ENCODE data around the gene GNPAT.
"Not testable (repeated sequence)": the region's sequence is repeated elsewhere in the genome, so short reads cannot be mapped to it uniquely, and the experiment has no call there.

Gene GNPAT

GRCh38 chr1:231240883-231241735 is at the start of gene GNPAT:
Gene GNPAT (plus strand): TSS chr1:231241212. CDS start chr1:231241379, 167 bp downstream.
- peak; percentile 44 for DNase-seq

GRCh38 chr1:231192620-231193163 is 48.3 kb upstream of the GNPAT start:
- no peak for DNase-seq

- DNase-seq = no peak
These were observed 47.2 kb upstream of the GNPAT start for GRCh38 chr1:231193710-231194340.

GRCh38 chr1:231194476-231194842 is 46.6 kb upstream of the GNPAT start:
- DNase-seq = no peak

- DNase-seq = no peak
These were observed 46.0 kb upstream of the GNPAT start for GRCh38 chr1:231194843-231195516.

GRCh38 chr1:231196307-231196706 is 44.7 kb upstream of the GNPAT start:
- DNase-seq = no peak

GRCh38 chr1:231196728-231197127 is 44.3 kb upstream of the GNPAT start:
- DNase-seq = no peak

- no peak for DNase-seq
These were observed 41.1 kb upstream of the GNPAT start for GRCh38 chr1:231199868-231200267.

- no peak for DNase-seq
These were observed 40.5 kb upstream of the GNPAT start for GRCh38 chr1:231200388-231201031.

GRCh38 chr1:231201375-231201978 is 39.5 kb upstream of the GNPAT start:
- DNase-seq = no peak

- no peak for DNase-seq
These were observed 38.9 kb upstream of the GNPAT start for GRCh38 chr1:231201979-231202633.

- no peak for DNase-seq
These were observed 37.6 kb upstream of the GNPAT start for GRCh38 chr1:231203259-231204057.

- DNase-seq = no peak
These were observed 34.2 kb upstream of the GNPAT start for GRCh38 chr1:231206856-231207255.

GRCh38 chr1:231207437-231207836 is 33.6 kb upstream of the GNPAT start:
- DNase-seq = no peak

GRCh38 chr1:231208980-231209379 is 32.0 kb upstream of the GNPAT start:
- no peak for DNase-seq

GRCh38 chr1:231209531-231209930 is 31.5 kb upstream of the GNPAT start:
- DNase-seq = no peak

- DNase-seq = no peak
These were observed 30.9 kb upstream of the GNPAT start for GRCh38 chr1:231210126-231210525.

- DNase-seq = peak; percentile 35
These were observed 29.8 kb upstream of the GNPAT start for GRCh38 chr1:231211005-231211857.

- not testable (repeated sequence) for DNase-seq
These were observed 28.7 kb upstream of the GNPAT start for GRCh38 chr1:231212301-231212700.

Measured in SHP77 treated with DMSO at 0.1 percent for 48 hours (cell line).